H9 (cell line): ENCODE data around the gene CR1. TPM values are rescaled to one million over a fixed set of nuclear protein-coding genes. Genes with fewer than 3 reads are reported as not detected.

Source experiments
- DNase-seq: peaks from one replicate; pipeline ENCODE4 v3.0.0-alpha.2; 2017
- H2AFZ ChIP-seq: one replicate; pipeline ENCODE4 v1.6.1; 2013; ENCODE audit warnings: mild to moderate bottlenecking, low read length, control low read depth, moderate library complexity
- H2AK5ac ChIP-seq: 2 replicates; pipeline ENCODE4 v1.6.1; 2013; ENCODE audit warnings: low read length, control low read depth, mixed read lengths; ENCODE audit not compliant: insufficient read length
- H2BK120ac ChIP-seq: one replicate; pipeline ENCODE4 v1.6.1; 2013; ENCODE audit warnings: low read depth, mild to moderate bottlenecking, low read length, control low read depth, inconsistent platforms; ENCODE audit not compliant: poor library complexity, severe bottlenecking
- H2BK12ac ChIP-seq: 2 replicates; pipeline ENCODE4 v1.6.1; 2013; ENCODE audit warnings: low read length, control low read depth, mixed read lengths, low read depth; ENCODE audit not compliant: insufficient read length
- H2BK15ac ChIP-seq: 2 replicates; pipeline ENCODE4 v1.6.1; 2013; ENCODE audit warnings: low read depth, low read length, control low read depth
- H2BK20ac ChIP-seq: one replicate; pipeline ENCODE4 v1.6.1; 2013; ENCODE audit warnings: low read depth, mild to moderate bottlenecking, low read length, control low read depth, inconsistent platforms; ENCODE audit not compliant: poor library complexity, severe bottlenecking
- H2BK5ac ChIP-seq: 2 replicates; pipeline ENCODE4 v1.6.1; 2013; ENCODE audit warnings: low read length, control low read depth, mixed read lengths; ENCODE audit not compliant: insufficient read length
- H3K14ac ChIP-seq: 2 replicates; pipeline ENCODE4 v1.6.1; 2013; ENCODE audit warnings: low read length, control low read depth; ENCODE audit not compliant: insufficient read depth
- H3K18ac ChIP-seq: 2 replicates; pipeline ENCODE4 v1.6.1; 2013; ENCODE audit warnings: low read depth, mild to moderate bottlenecking, mixed read lengths, low read length, control low read depth; ENCODE audit not compliant: insufficient read length
- H3K23ac ChIP-seq: 2 replicates; pipeline ENCODE4 v1.6.1; 2013; ENCODE audit warnings: low read length, control low read depth, mixed read lengths, low read depth; ENCODE audit not compliant: insufficient read length
- H3K23me2 ChIP-seq: 2 replicates; pipeline ENCODE4 v1.6.1; 2013; ENCODE audit warnings: low read depth, mild to moderate bottlenecking, mixed read lengths, low read length, control low read depth; ENCODE audit not compliant: insufficient read length, poor library complexity, severe bottlenecking
- H3K27ac ChIP-seq: 2 replicates; pipeline ENCODE4 v1.5.1; 2013; ENCODE audit warnings: low read length, control low read depth, mixed read lengths, low read depth; ENCODE audit not compliant: insufficient read length
- H3K27me3 ChIP-seq: 2 replicates; pipeline ENCODE4 v1.6.1; 2013; ENCODE audit warnings: low read length, control low read depth, inconsistent platforms; ENCODE audit not compliant: insufficient read depth
- H3K4ac ChIP-seq: 2 replicates; pipeline ENCODE4 v1.6.1; 2013; ENCODE audit warnings: low read depth, mild to moderate bottlenecking, control low read depth, inconsistent platforms, low read length, moderate library complexity
- H3K4me1 ChIP-seq: 2 replicates; pipeline ENCODE4 v1.6.1; 2013; ENCODE audit warnings: low read length, control low read depth, inconsistent platforms; ENCODE audit not compliant: insufficient read depth
- H3K4me2 ChIP-seq: 2 replicates; pipeline ENCODE4 v1.6.1; 2013; ENCODE audit warnings: low read length, control low read depth, mixed read lengths; ENCODE audit not compliant: insufficient read length, insufficient read depth
- H3K56ac ChIP-seq: 2 replicates; pipeline ENCODE4 v1.6.1; 2013; ENCODE audit warnings: low read depth, mild to moderate bottlenecking, mixed read lengths, low read length, control low read depth; ENCODE audit not compliant: insufficient read length
- H3K79me1 ChIP-seq: 2 replicates; pipeline ENCODE4 v1.6.1; 2013; ENCODE audit warnings: low read depth, mild to moderate bottlenecking, moderate library complexity, low read length, control low read depth, inconsistent platforms; ENCODE audit not compliant: insufficient read depth, poor library complexity, severe bottlenecking
- H3K79me2 ChIP-seq: 2 replicates; pipeline ENCODE4 v1.6.1; 2013; ENCODE audit warnings: low read length, control low read depth, inconsistent platforms; ENCODE audit not compliant: insufficient read depth
- H3K9ac ChIP-seq: 2 replicates; pipeline ENCODE4 v1.6.1; 2013; ENCODE audit warnings: low read length, control low read depth, mixed read lengths; ENCODE audit not compliant: insufficient read length; ENCODE audit errors: extremely low read depth
- H3K9me3 ChIP-seq: one replicate; pipeline ENCODE4 v1.6.1; 2013; ENCODE audit warnings: low read depth, low read length, inconsistent platforms; ENCODE audit not compliant: control insufficient read depth
- H3T11ph ChIP-seq: one replicate; pipeline ENCODE4 v1.6.1; 2013; ENCODE audit warnings: mild to moderate bottlenecking, low read length, control low read depth, inconsistent platforms
- H4K20me1 ChIP-seq: one replicate; pipeline ENCODE4 v1.6.1; 2013; ENCODE audit not compliant: control insufficient read depth, insufficient read length, insufficient read depth
- H4K5ac ChIP-seq: 2 replicates; pipeline ENCODE4 v1.6.1; 2013; ENCODE audit warnings: low read depth, mild to moderate bottlenecking, mixed read lengths, low read length, control low read depth; ENCODE audit not compliant: insufficient read length
- H4K8ac ChIP-seq: replicated peaks from 2 replicates; pipeline ENCODE4 v1.6.1; 2013; ENCODE audit warnings: low read length, control low read depth, mixed read lengths, low read depth; ENCODE audit not compliant: insufficient read length
- H4K91ac ChIP-seq: 2 replicates; pipeline ENCODE4 v1.6.1; 2013; ENCODE audit warnings: low read depth, mild to moderate bottlenecking, moderate library complexity, mixed read lengths, low read length, control low read depth; ENCODE audit not compliant: insufficient read length
- H3K27ac Mint-ChIP-seq, 3 experiments: 2 replicates in 2 of 3; 3 replicates in 1 of 3; pipeline ENCODE4 v1.8.0; 2020 to 2021; ENCODE audit warnings: mixed read lengths in 3 of 3, mild to moderate bottlenecking in 1 of 3, moderate library complexity in 1 of 3
- H3K27me3 Mint-ChIP-seq: 2 replicates; pipeline ENCODE4 v1.8.0; 2021; ENCODE audit warnings: low read depth, mild to moderate bottlenecking, moderate library complexity, mixed read lengths
- H3K36me3 Mint-ChIP-seq, 3 experiments: 2 replicates in 2 of 3; 3 replicates in 1 of 3; pipeline ENCODE4 v1.8.0; 2020 to 2021; ENCODE audit warnings: low read depth in 3 of 3, mixed read lengths in 3 of 3; ENCODE audit not compliant: insufficient read depth in 1 of 3
- H3K4me1 Mint-ChIP-seq, 2 experiments: 2 replicates each; pipeline ENCODE4 v1.8.0; 2020; ENCODE audit warnings: mixed read lengths in 2 of 2
- H3K4me3 Mint-ChIP-seq, 2 experiments: 2 replicates in 1 of 2; 3 replicates in 1 of 2; pipeline ENCODE4 v1.8.0; 2020 to 2021; ENCODE audit warnings: mild to moderate bottlenecking in 2 of 2, mixed read lengths in 2 of 2, moderate library complexity in 1 of 2
- H3K9me3 Mint-ChIP-seq, 2 experiments: 2 replicates in 1 of 2; 3 replicates in 1 of 2; pipeline ENCODE4 v1.8.0; 2020; ENCODE audit warnings: mild to moderate bottlenecking in 2 of 2, mixed read lengths in 2 of 2, moderate library complexity in 1 of 2
- CTCF ChIP-seq: fragments of 200-600 bp; sonication (generic); conservative IDR thresholded peaks from 3 replicates; pipeline ENCODE4 v1.8.0; 2021; ENCODE audit warnings: antibody characterized with exemption, mild to moderate bottlenecking
- WGBS: extraction: QIAGEN DNeasy Blood & Tissue Kit; methylation state at CpG from one replicate; pipeline ENCODE4 v1.1.7; 2013; ENCODE audit warnings: missing lambda C conversion rate, low lambda C conversion rate, mixed read lengths; ENCODE audit not compliant: insufficient read length; ENCODE audit errors: extremely low coverage; 5-methylcytosine and 5-hydroxymethylcytosine counted together
- total RNA-seq: library from RNA; stranded (reverse); gene quantifications from 2 replicates; pipeline ENCODE4 v1.2.1, GENCODE V29; 2021

The CR1 gene
- total RNA-seq, 1 experiment from 2014 or later, result 0.04 TPM

- Histone ChIP-seq H3K79me1 (no peaks in the 10 kb centered on the region), H3K4me1 (no peaks in the 10 kb centered on the region), H3K4me2 (no peak overlapping the region), H4K8ac (no peak overlapping the region), H3K14ac (no peak overlapping the region), H2BK20ac (no peak overlapping the region), H3T11ph (no peak overlapping the region), H4K20me1 (no peaks in the 10 kb centered on the region), H3K27ac (no peak overlapping the region), H3K56ac (no peak overlapping the region), H3K18ac (no peak overlapping the region), H3K23me2 (no peaks in the 10 kb centered on the region), H2BK15ac (no peak overlapping the region), H2AK5ac (no peak overlapping the region), H3K9me3 (no peaks in the 10 kb centered on the region), H2AFZ (no peak overlapping the region), H3K23ac (no peak overlapping the region), H3K27me3 (no peaks in the 10 kb centered on the region), H4K5ac (no peak overlapping the region), H2BK12ac (no peak overlapping the region), H3K9ac (no peak overlapping the region), H3K79me2 (no peaks in the 10 kb centered on the region), H2BK120ac (no peak overlapping the region), H2BK5ac (no peak overlapping the region), H3K4ac (no peak overlapping the region), H4K91ac (no peak overlapping the region)
- no peak for TF ChIP-seq CTCF
- H3K27ac Mint-ChIP-seq, result no peak overlapping the region
- H3K36me3 Mint-ChIP-seq, result no peaks in the 10 kb centered on the region
- no peaks in the 10 kb centered on the region for H3K27me3 Mint-ChIP-seq
- H3K4me3 Mint-ChIP-seq, result no peak overlapping the region
- WGBS, result no CpG with 5 or more reads among the region's 6 CpGs
- peaks cover 8 to 19% of the 10 kb centered on the region in 2 experiments for H3K4me1 Mint-ChIP-seq
- DNase-seq, result no peak
- H3K9me3 Mint-ChIP-seq, result no peaks in the 10 kb centered on the region; a peak in 1 of 5 replicates
These were observed 107.8 kb downstream of the CR1 start for GRCh38 chr1:207603777-207604176.
